ENCODE data around the gene TRIM36. TPM values are rescaled to one million over a fixed set of nuclear protein-coding genes. Genes with fewer than 3 reads are reported as not detected.
A peak's percentile ranks its signal among the peaks of the same experiment; 100 is the strongest.

TRIM36 gene
- total and polyA plus RNA-seq, 3 donors from 2014 or later = 106 to 384 (median 289) TPM

GRCh38 chr5:115180165-115180709 lies 10.5 kb upstream of the TRIM36 start:
- Histone ChIP-seq H3K27ac (no peak overlapping the region), H3K36me3 (ENCODE audit: low read depth, missing control alignments) (no peaks in the 10 kb centered on the region), H3K9me3 (no peaks in the 10 kb centered on the region), H3K4me3 (peak overlapping the region; percentile 52 to 53), H3K27me3 (no peaks in the 10 kb centered on the region), H3K4me1 (peaks cover 8% of the 10 kb centered on the region)
- intact Hi-C loops (cut with DNase I; ENCODE audit: low total_unique reads) = no loop called here
- TF ChIP-seq POLR2A (IDR thresholded peaks at IDR 0.05) (no peak), CTCF (IDR thresholded peaks at IDR 0.05) (no peak)
- WGBS, 2 donors = 1 to 2% methylated on average over 54 of the region's 54 CpGs
- peak; percentile 38 for DNase-seq

GRCh38 chr5:115179394-115180164 lies 9.9 kb upstream of the TRIM36 start:
- no peaks in the 10 kb centered on the region for H3K27me3 ChIP-seq
- no peak overlapping the region for H3K27ac ChIP-seq
- WGBS, 2 donors = 1 to 2% methylated on average over 26 to 45 of the region's 56 CpGs
- TF ChIP-seq POLR2A (IDR thresholded peaks at IDR 0.05) (no peak), CTCF (IDR thresholded peaks at IDR 0.05) (no peak)
- peak overlapping the region; percentile 52 to 53 for H3K4me3 ChIP-seq
- no peaks in the 10 kb centered on the region for H3K36me3 ChIP-seq (ENCODE audit: low read depth, missing control alignments)
- no peaks in the 10 kb centered on the region for H3K9me3 ChIP-seq
- peaks cover 8% of the 10 kb centered on the region for H3K4me1 ChIP-seq
- intact Hi-C loops (cut with DNase I; ENCODE audit: low total_unique reads) = no loop called here
- DNase-seq = peak; percentile 26

- Histone ChIP-seq H3K4me3 (peak overlapping the region; percentile 52 to 53), H3K27me3 (no peaks in the 10 kb centered on the region), H3K36me3 (ENCODE audit: low read depth, missing control alignments) (no peaks in the 10 kb centered on the region), H3K9me3 (no peaks in the 10 kb centered on the region), H3K27ac (no peak overlapping the region), H3K4me1 (peaks cover 8% of the 10 kb centered on the region)
- peak; percentile 33 for DNase-seq
- WGBS, 2 donors = 35 to 41% methylated on average over 30 of the region's 30 CpGs
- intact Hi-C loops (cut with DNase I; ENCODE audit: low total_unique reads) = no loop called here
- TF ChIP-seq POLR2A (IDR thresholded peaks at IDR 0.05) = no peak
- TF ChIP-seq CTCF (IDR thresholded peaks at IDR 0.05) = no peak
Observed at GRCh38 chr5:115179030-115179393, 9.3 kb upstream of the TRIM36 start.

- TF ChIP-seq POLR2A (IDR thresholded peaks at IDR 0.05) (no peak), CTCF (IDR thresholded peaks at IDR 0.05) (no peak)
- intact Hi-C loops (cut with DNase I; ENCODE audit: low total_unique reads) = no loop called here
- peak overlapping the region; percentile 65 to 71 for H3K4me3 ChIP-seq
- H3K27me3 ChIP-seq = no peaks in the 10 kb centered on the region
- H3K36me3 ChIP-seq (ENCODE audit: low read depth, missing control alignments) = no peaks in the 10 kb centered on the region
- 23 to 28% methylated on average over 16 of the region's 16 CpGs for WGBS, 2 donors
- H3K4me1 ChIP-seq = no peaks in the 10 kb centered on the region
- H3K9me3 ChIP-seq = no peaks in the 10 kb centered on the region
- DNase-seq = no peak
- no peak overlapping the region for H3K27ac ChIP-seq
Observed at GRCh38 chr5:115170929-115171510, 1.3 kb upstream of the TRIM36 start.

Data from testis (tissue), 3 donors.